H1 (cell line): ENCODE data around the gene LAMTOR5. TPM values are rescaled to one million over a fixed set of nuclear protein-coding genes. Genes with fewer than 3 reads are reported as not detected.

Experiments used
- CTCF ChIA-PET: fragments of 300-600 bp; sonication (Branson Sonifier 250); formaldehyde crosslinking; loops from one replicate; lab custom pipeline; 2021; ENCODE audit not compliant: partially characterized antibody; lab: Charles Lee
- POLR2A ChIA-PET: fragments of 300-600 bp; sonication (Branson Sonifier 250); formaldehyde crosslinking; loops from one replicate; lab custom pipeline; 2021; ENCODE audit warnings: inconsistent platforms; ENCODE audit not compliant: partially characterized antibody; lab: Charles Lee
- DNase-seq, 2 experiments: peaks; one replicate each; pipeline versions ENCODE4 v3.0.0 to v3.0.0-alpha.2; 2010 to 2022; ENCODE audit warnings: low spot score in 2 of 2, low read depth in 1 of 2, mixed read lengths in 1 of 2
- FAIRE-seq: peaks from 2 replicates; lab custom pipeline; 2011; peaks lifted over from hg19 to GRCh38; lab: Jason Lieb, UNC
- H2AFZ ChIP-seq: 2 replicates; pipeline ENCODE4 v1.8.1; 2012; ENCODE audit warnings: low read length, inconsistent platforms
- H2AK5ac ChIP-seq: 2 replicates; pipeline ENCODE4 v1.6.1; 2013; ENCODE audit warnings: low read depth, low read length
- H2BK120ac ChIP-seq: replicated peaks from 2 replicates; pipeline ENCODE3; 2013; ENCODE audit warnings: low read depth, low read length, inconsistent platforms
- H2BK12ac ChIP-seq: 2 replicates; pipeline ENCODE4 v1.6.1; 2013; ENCODE audit warnings: low read depth, low read length
- H2BK15ac ChIP-seq: 2 replicates; pipeline ENCODE4 v1.6.1; 2013; ENCODE audit warnings: low read length
- H2BK20ac ChIP-seq: 2 replicates; pipeline ENCODE4 v1.6.1; 2013; ENCODE audit warnings: low read length
- H2BK5ac ChIP-seq: 2 replicates; pipeline ENCODE4 v1.6.1; 2013; ENCODE audit warnings: low read depth, low read length
- H3K14ac ChIP-seq: 2 replicates; pipeline ENCODE4 v1.6.1; 2013; ENCODE audit warnings: inconsistent platforms; ENCODE audit not compliant: insufficient read length
- H3K18ac ChIP-seq: 2 replicates; pipeline ENCODE4 v1.6.1; 2013; ENCODE audit warnings: low read length; ENCODE audit errors: extremely low read depth
- H3K23ac ChIP-seq: 2 replicates; pipeline ENCODE4 v1.6.1; 2013; ENCODE audit warnings: inconsistent platforms; ENCODE audit not compliant: insufficient read length
- H3K23me2 ChIP-seq: 2 replicates; pipeline ENCODE4 v1.6.1; 2013; ENCODE audit warnings: low read depth, low read length
- H3K27ac ChIP-seq: 2 replicates; pipeline ENCODE4 v1.6.1; 2011; ENCODE audit warnings: low read depth, low read length, inconsistent platforms
- H3K27me3 ChIP-seq, 4 experiments: replicated peaks in 1 of 4; 1 replicate in 1 of 4; 2 replicates in 3 of 4; pipeline versions ENCODE4 v1.6.1 to v1.8.1; 2011 to 2013; ENCODE audit warnings: low read length in 3 of 4, mild to moderate bottlenecking in 3 of 4, inconsistent platforms in 2 of 4, mixed read lengths in 2 of 4, moderate library complexity in 1 of 4; ENCODE audit not compliant: control insufficient read depth in 3 of 4, insufficient read depth in 3 of 4; ENCODE audit errors: extremely low read depth in 1 of 4
- H3K36me3 ChIP-seq, 4 experiments: 2 replicates each; pipeline versions ENCODE4 v1.6.1 to v1.8.1; 2011 to 2013; ENCODE audit warnings: mild to moderate bottlenecking in 4 of 4, low read length in 3 of 4, moderate library complexity in 2 of 4, control low read depth in 1 of 4, inconsistent platforms in 1 of 4; ENCODE audit not compliant: insufficient read depth in 4 of 4, control insufficient read depth in 2 of 4
- H3K4ac ChIP-seq: replicated peaks from 2 replicates; pipeline ENCODE3; 2013; ENCODE audit warnings: low read length, low read depth, mixed read lengths, inconsistent platforms; ENCODE audit not compliant: insufficient read length
- H3K4me1 ChIP-seq, 4 experiments: replicated peaks in 1 of 4; 1 replicate in 1 of 4; 2 replicates in 3 of 4; pipeline versions ENCODE4 v1.6.1 to v1.8.1; 2011 to 2013; ENCODE audit warnings: low read length in 3 of 4, inconsistent platforms in 2 of 4, mixed read lengths in 1 of 4; ENCODE audit not compliant: insufficient read depth in 4 of 4, control insufficient read depth in 3 of 4
- H3K4me2 ChIP-seq, 2 experiments: 2 replicates each; pipeline versions ENCODE4 v1.6.1 to v1.8.1; 2011 to 2013; ENCODE audit warnings: low read depth in 2 of 2, low read length in 2 of 2, control low read depth in 1 of 2, inconsistent platforms in 1 of 2, mild to moderate bottlenecking in 1 of 2; ENCODE audit not compliant: insufficient read depth in 1 of 2
- H3K4me3 ChIP-seq, 4 experiments: fragments of 200-600, 300-600 bp in 1 of 4; sonication (generic), shearing (Covaris generic), sonication (Bioruptor Twin) in 1 of 4; 2 replicates each; pipeline versions ENCODE4 v1.5.1 to v1.8.1; 2011 to 2016; ENCODE audit warnings: low read length in 4 of 4, low read depth in 3 of 4, control low read depth in 2 of 4, inconsistent platforms in 2 of 4, mild to moderate bottlenecking in 2 of 4, mixed read lengths in 1 of 4, moderate library complexity in 1 of 4; ENCODE audit not compliant: insufficient read depth in 2 of 4; ENCODE audit errors: extremely low read depth in 1 of 4
- H3K56ac ChIP-seq: replicated peaks from 2 replicates; pipeline ENCODE3; 2013; ENCODE audit warnings: low read depth, mild to moderate bottlenecking, mixed read lengths, low read length, inconsistent platforms; ENCODE audit not compliant: insufficient read length
- H3K79me1 ChIP-seq: 2 replicates; pipeline ENCODE4 v1.6.1; 2013; ENCODE audit warnings: low read depth, low read length, control low read depth
- H3K79me2 ChIP-seq, 2 experiments: 2 replicates each; pipeline versions ENCODE4 v1.6.1 to v1.8.1; 2012 to 2013; ENCODE audit warnings: low read length in 2 of 2, mild to moderate bottlenecking in 2 of 2, inconsistent platforms in 1 of 2; ENCODE audit not compliant: insufficient read depth in 2 of 2, control insufficient read depth in 1 of 2
- H3K9ac ChIP-seq, 4 experiments: replicated peaks in 1 of 4; 1 replicate in 1 of 4; 2 replicates in 3 of 4; pipeline versions ENCODE4 v1.6.1 to v1.8.1; 2011 to 2013; ENCODE audit warnings: low read depth in 3 of 4, low read length in 3 of 4, control low read depth in 2 of 4, mild to moderate bottlenecking in 2 of 4, moderate library complexity in 2 of 4, inconsistent platforms in 1 of 4; ENCODE audit errors: extremely low read depth in 1 of 4
- H3K9me3 ChIP-seq, 2 experiments: 2 replicates each; pipeline versions ENCODE4 v1.6.1 to v1.8.1; 2012 to 2013; ENCODE audit warnings: mild to moderate bottlenecking in 2 of 2, moderate library complexity in 2 of 2, control low read depth in 1 of 2, inconsistent platforms in 1 of 2, low read depth in 1 of 2, low read length in 1 of 2, mixed read lengths in 1 of 2; ENCODE audit not compliant: insufficient read depth in 2 of 2
- H4K20me1 ChIP-seq, 2 experiments: replicated peaks in 1 of 2; 2 replicates each; pipeline versions ENCODE3 to v1.8.1; 2011 to 2013; ENCODE audit warnings: inconsistent platforms in 2 of 2, low read length in 2 of 2, mild to moderate bottlenecking in 1 of 2; ENCODE audit not compliant: insufficient read depth in 2 of 2, control insufficient read depth in 1 of 2
- H4K5ac ChIP-seq: 2 replicates; pipeline ENCODE4 v1.6.1; 2013; ENCODE audit warnings: low read length, low read depth, mixed read lengths, inconsistent platforms; ENCODE audit not compliant: insufficient read length
- H4K8ac ChIP-seq: 2 replicates; pipeline ENCODE4 v1.8.0; 2013; ENCODE audit warnings: mild to moderate bottlenecking, moderate library complexity, low read length, inconsistent platforms; ENCODE audit not compliant: insufficient read depth; ENCODE audit errors: extremely low read depth
- H4K91ac ChIP-seq: replicated peaks from 2 replicates; pipeline ENCODE3; 2013; ENCODE audit warnings: low read length, mixed read lengths, inconsistent platforms; ENCODE audit not compliant: insufficient read length
- CBX5 ChIP-seq: fragments of 300-800, 300-1000 bp; sonication (generic); IDR thresholded peaks from 2 replicates; pipeline ENCODE4 v1.7.1; 2016; ENCODE audit warnings: antibody characterized with exemption, low read length, low read depth
- CREB1 ChIP-seq: IDR thresholded peaks from 2 replicates; pipeline ENCODE4 v1.6.1; 2012; ENCODE audit warnings: inconsistent platforms
- MAX ChIP-seq: IDR thresholded peaks from 2 replicates; pipeline ENCODE4 v1.6.1; 2012; ENCODE audit warnings: inconsistent platforms
- POLR2A ChIP-seq, 2 experiments: IDR thresholded peaks; 1 replicate in 1 of 2; 2 replicates in 1 of 2; pipeline ENCODE4 v1.6.1; 2011; ENCODE audit warnings: low read depth in 2 of 2, low read length in 2 of 2, mild to moderate bottlenecking in 2 of 2; ENCODE audit errors: control extremely low read depth in 1 of 2
- POLR2AphosphoS5 ChIP-seq: IDR thresholded peaks from 2 replicates; pipeline ENCODE4 v1.6.1; 2011; ENCODE audit warnings: low read depth, low read length
- SIRT6 ChIP-seq: IDR thresholded peaks from one replicate; pipeline ENCODE4 v1.7.1; 2012; ENCODE audit warnings: low read length, inconsistent platforms
- TBP ChIP-seq: IDR thresholded peaks from 2 replicates; pipeline ENCODE4 v1.6.1; 2011; ENCODE audit warnings: low read depth, low read length, improper control_type of control experiment
- YY1 ChIP-seq: IDR thresholded peaks from 2 replicates; pipeline ENCODE4 v1.6.1; 2011; ENCODE audit warnings: low read depth, mild to moderate bottlenecking, low read length
- WGBS, 2 experiments: shearing (Covaris generic) in 1 of 2; methylation state at CpG; one replicate each; pipeline versions ENCODE4 v1.1.6 to v1.1.7; 2013 to 2015; ENCODE audit warnings: low lambda C conversion rate in 2 of 2, mixed read lengths in 2 of 2, inconsistent platforms in 1 of 2, low coverage in 1 of 2, missing lambda C conversion rate in 1 of 2; ENCODE audit not compliant: insufficient replicate concordance in 2 of 2, insufficient coverage in 1 of 2, insufficient read length in 1 of 2; ENCODE audit errors: extremely low coverage in 1 of 2, missing lambda C conversion rate in 1 of 2; 5-methylcytosine and 5-hydroxymethylcytosine counted together
- polyA plus RNA-seq, 7 experiments: library from polyadenylated mRNA; depleted of rRNA in 3 of 7; stranded (reverse) in 5 of 7; unstranded in 2 of 7; fragments of >200 nt in 5 of 7; fragments of 200-250 nt in 2 of 7; gene quantifications; 1 replicate in 5 of 7; 2 replicates in 1 of 7; 4 replicates in 1 of 7; pipeline versions ENCODE4 v1.2.1 to v1.2.3, GENCODE V29; 2011 to 2013; ENCODE audit warnings: missing spikeins in 2 of 7, mixed read lengths in 2 of 7
- total RNA-seq: library from RNA; stranded (reverse); fragmentation: NEBNext Ultra II Directional; extraction: Animal tissue kit (Norgen Biotek cat#: 25700); gene quantifications from 2 replicates; pipeline ENCODE4 v1.2.1, GENCODE V29; 2021

The LAMTOR5 gene
- total and polyA plus RNA-seq, 2 of the 8 experiments (the other 6 are each of a cell fraction or from before 2014, with no cell fraction given) = 84.4 to 297 TPM

- Histone ChIP-seq H3K36me3 (no peaks in the 10 kb centered on the region), H3K4me2 (peak within 1 kb of the TSS in 1 of 2 experiments; percentile 21; a peak in 1 of 4 replicates), H4K20me1 (no peaks in the 10 kb centered on the region), H3K23ac (no peak within 1 kb of the TSS), H2AFZ (peak within 1 kb of the TSS; percentile 9; the same call in 1 of the 2 replicates), H3K79me2 (no peaks in the 10 kb centered on the region), H4K5ac (no peak within 1 kb of the TSS), H2BK15ac (no peak within 1 kb of the TSS), H3K23me2 (no peaks in the 10 kb centered on the region), H4K8ac (no peak within 1 kb of the TSS), H2BK5ac (0 out of 2 replicates have a peak within 1 kb of the TSS, but pooled peaks have one; percentile 5), H3K56ac (no peak within 1 kb of the TSS), H3K79me1 (no peaks in the 10 kb centered on the region), H3K9ac (no peak within 1 kb of the TSS), H2AK5ac (no peak within 1 kb of the TSS), H2BK20ac (no peak within 1 kb of the TSS), H4K91ac (no peak within 1 kb of the TSS), H3K4ac (no peak within 1 kb of the TSS), H3K14ac (no peak within 1 kb of the TSS), H3K9me3 (no peaks in the 10 kb centered on the region), H3K4me3 (no peak within 1 kb of the TSS), H2BK12ac (no peak within 1 kb of the TSS), H3K27me3 (no peaks in the 10 kb centered on the region), H2BK120ac (no peak within 1 kb of the TSS), H3K18ac (no peak within 1 kb of the TSS), H3K27ac (no peak within 1 kb of the TSS), H3K4me1 (peaks cover 0 to 6% (median 4%) of the 10 kb centered on the region in 4 experiments; a peak in 3 of 7 replicates)
- FAIRE-seq = no peak
- ChIA-PET POLR2A (interaction anchor here (0.7 to 1.5 kb wide), 5 partner anchors 8 to 31 kb away, joined by 3 to 6 read pairs (median 4); no protein-coding TSS in a partner anchor), CTCF (interaction anchor here (1.2 to 1.6 kb wide), 2 partner anchors 22 to 64 kb away, joined by 4 to 5 read pairs; no protein-coding TSS in a partner anchor)
- TF ChIP-seq TBP (no peak), YY1 (no peak), CREB1 (no peak), SIRT6 (no peak), POLR2AphosphoS5 (no peak), CBX5 (no peak), MAX (no peak), POLR2A (IDR thresholded peaks at IDR 0.05; ENCODE audit: control extremely low read depth in 1 of 2, low read depth in 2 of 2, low read length in 2 of 2) (no peak)
- no peak for DNase-seq
- WGBS, 2 experiments = 59% methylated on average over 8 of the region's 8 CpGs; no CpG with 5 or more reads in 1 of the 2 experiments
These were observed 16.7 kb downstream of the LAMTOR5 start, which contains the start of gene SLC16A4 for GRCh38 chr1:110390692-110391245. TSS of gene SLC16A4 (minus strand) at chr1:110391026. CDS start at chr1:110389323, 1,703 bp downstream.
